ENCODE measurements around the gene SH3GL3. TPM values are rescaled to one million over a fixed set of nuclear protein-coding genes. Genes with fewer than 3 reads are reported as not detected.

SH3GL3 gene
- total and polyA plus RNA-seq, 8 donors, result 0.56 to 3.3 (median 1.4) TPM; not detected in 4

DNA sequence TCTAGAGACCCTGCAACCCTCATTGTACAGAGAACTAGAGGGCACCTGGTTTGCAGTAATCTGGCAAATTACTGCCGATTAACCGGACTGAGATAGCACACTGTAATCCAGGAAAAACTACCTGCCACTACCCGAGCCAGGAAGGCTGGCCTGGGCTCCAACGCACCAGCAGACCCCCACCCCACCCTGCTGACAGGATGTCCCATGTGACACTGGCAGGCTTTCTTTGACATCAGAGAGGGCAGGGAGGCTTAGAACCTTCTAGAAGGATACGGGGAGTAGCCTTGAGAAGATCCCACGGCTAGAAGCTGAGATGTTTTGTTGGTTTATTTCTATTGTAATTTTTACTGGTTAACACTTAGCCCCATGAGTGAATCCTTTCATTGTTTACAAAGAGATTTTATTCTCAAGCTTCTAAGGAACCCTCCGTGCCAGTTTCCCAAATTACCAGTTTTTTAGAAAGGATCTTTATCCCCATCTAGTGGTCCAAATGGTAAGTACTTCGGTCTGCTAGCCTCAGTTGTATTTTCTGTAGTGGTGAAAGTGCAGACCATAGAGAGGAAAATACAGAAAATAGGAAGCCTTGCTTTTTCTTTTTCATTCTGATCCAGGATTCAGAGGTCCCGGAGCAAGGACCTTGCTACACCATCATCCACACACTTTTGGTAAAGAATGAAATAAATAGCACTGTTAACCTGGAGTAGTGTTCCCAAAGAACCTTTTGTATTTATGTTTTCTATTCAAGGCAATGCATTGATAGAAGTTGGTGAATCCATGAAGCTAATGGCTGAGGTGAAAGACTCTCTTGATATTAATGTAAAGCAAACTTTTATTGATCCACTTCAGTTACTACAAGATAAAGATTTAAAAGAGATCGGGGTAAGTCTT, 124.9 kb downstream of the SH3GL3 start:
- Histone ChIP-seq H3K4me3 (no peak overlapping the region), H3K27me3 (peaks cover 0 to 8% (median 0%) of the 10 kb centered on the region in 3 donors), H3K9me3 (no peaks in the 10 kb centered on the region), H3K27ac (no peak overlapping the region), H3K4me1 (no peaks in the 10 kb centered on the region), H3K36me3 (no peaks in the 10 kb centered on the region)
- WGBS, 5 donors, result 50 to 57% (median 54%) methylated on average over 10 of the region's 10 CpGs
- no peak for TF ChIP-seq POLR2A (IDR thresholded peaks at IDR 0.05)
- TF ChIP-seq, protein P1, sequence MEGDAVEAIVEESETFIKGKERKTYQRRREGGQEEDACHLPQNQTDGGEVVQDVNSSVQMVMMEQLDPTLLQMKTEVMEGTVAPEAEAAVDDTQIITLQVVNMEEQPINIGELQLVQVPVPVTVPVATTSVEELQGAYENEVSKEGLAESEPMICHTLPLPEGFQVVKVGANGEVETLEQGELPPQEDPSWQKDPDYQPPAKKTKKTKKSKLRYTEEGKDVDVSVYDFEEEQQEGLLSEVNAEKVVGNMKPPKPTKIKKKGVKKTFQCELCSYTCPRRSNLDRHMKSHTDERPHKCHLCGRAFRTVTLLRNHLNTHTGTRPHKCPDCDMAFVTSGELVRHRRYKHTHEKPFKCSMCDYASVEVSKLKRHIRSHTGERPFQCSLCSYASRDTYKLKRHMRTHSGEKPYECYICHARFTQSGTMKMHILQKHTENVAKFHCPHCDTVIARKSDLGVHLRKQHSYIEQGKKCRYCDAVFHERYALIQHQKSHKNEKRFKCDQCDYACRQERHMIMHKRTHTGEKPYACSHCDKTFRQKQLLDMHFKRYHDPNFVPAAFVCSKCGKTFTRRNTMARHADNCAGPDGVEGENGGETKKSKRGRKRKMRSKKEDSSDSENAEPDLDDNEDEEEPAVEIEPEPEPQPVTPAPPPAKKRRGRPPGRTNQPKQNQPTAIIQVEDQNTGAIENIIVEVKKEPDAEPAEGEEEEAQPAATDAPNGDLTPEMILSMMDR (IDR thresholded peaks at IDR 0.05), result peak in 5 of 7 experiments; percentile 8 to 56 (median 27)
- peak in 1 of 2 donors; percentile 49 for DNase-seq
- intact Hi-C loops (cut with DNase I; ENCODE audit: low total_unique reads), result loop anchor here (10.0 kb wide), 1 partner anchor 173 kb away; no protein-coding TSS in a partner anchor

DNA sequence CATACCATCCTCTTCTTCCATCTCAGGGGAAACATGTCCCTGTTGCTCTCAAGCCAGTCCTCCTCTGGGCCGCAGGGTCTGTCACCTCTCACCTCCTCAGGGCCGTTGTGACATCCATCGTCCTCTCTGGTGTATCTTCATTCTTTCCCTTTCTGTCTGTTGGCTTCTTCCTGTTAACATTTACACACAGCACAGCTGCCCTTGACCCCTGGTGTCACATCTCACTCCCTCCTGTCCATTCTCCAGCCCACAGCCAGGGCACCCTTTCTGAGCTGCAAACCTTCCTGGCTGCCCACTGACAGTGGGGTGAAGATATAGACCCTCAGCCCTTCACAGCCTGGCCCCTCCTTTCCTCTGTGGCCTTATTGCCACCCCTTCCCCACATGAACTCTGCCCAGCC, 127.2 kb downstream of the SH3GL3 start:
- TF ChIP-seq EP300 (IDR thresholded peaks at IDR 0.05) (no peak), POLR2AphosphoS5 (IDR thresholded peaks at IDR 0.05) (no peak), POLR2A (IDR thresholded peaks at IDR 0.05) (no peak)
- TF ChIP-seq, protein P1 (IDR thresholded peaks at IDR 0.05), result no peak
- 65 to 84% (median 71%) methylated on average over 3 of the region's 3 CpGs for WGBS, 5 donors
- intact Hi-C loops (cut with DNase I; ENCODE audit: low total_unique reads), result loop anchor here (10.0 kb wide), 1 partner anchor 170 kb away; no protein-coding TSS in a partner anchor

DNA sequence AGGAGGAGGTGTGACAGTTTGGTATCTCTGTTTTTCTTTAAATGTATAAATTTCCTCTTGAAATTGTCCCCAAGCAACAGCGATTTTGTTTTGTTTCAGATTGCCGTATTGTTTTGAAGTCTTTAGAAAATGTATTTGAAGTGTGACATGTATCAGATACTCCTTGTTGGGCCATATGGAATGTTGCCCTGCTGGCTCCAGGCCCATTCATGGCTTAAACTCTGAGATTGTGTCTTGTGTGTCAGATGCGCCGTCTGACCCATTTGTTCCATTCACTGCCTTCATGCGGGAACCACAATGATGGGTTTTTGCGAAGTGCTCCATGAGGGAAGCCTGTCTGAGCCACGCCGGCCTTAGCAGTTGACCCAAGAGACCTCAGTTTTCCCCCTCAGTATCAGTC, 131.6 kb downstream of the SH3GL3 start:
- Histone ChIP-seq H3K4me3 (no peak overlapping the region), H3K36me3 (no peaks in the 10 kb centered on the region), H3K4me1 (no peaks in the 10 kb centered on the region), H3K9me3 (no peaks in the 10 kb centered on the region), H3K27me3 (peaks cover 0 to 5% (median 0%) of the 10 kb centered on the region in 3 donors), H3K27ac (no peak overlapping the region)
- intact Hi-C loops (cut with DNase I; ENCODE audit: low total_unique reads), result loop anchor here (10.0 kb wide), 1 partner anchor 166 kb away; no protein-coding TSS in a partner anchor
- WGBS, 5 donors, result 93 to 99% (median 93%) methylated on average over 8 of the region's 8 CpGs
- no peak for DNase-seq
- TF ChIP-seq POLR2AphosphoS5 (IDR thresholded peaks at IDR 0.05) (no peak), EP300 (IDR thresholded peaks at IDR 0.05) (no peak), POLR2A (IDR thresholded peaks at IDR 0.05) (no peak)
- TF ChIP-seq, protein P1 (IDR thresholded peaks at IDR 0.05), result no peak

More for the DNA sequence above, 127.2 kb downstream of the SH3GL3 start:
- Histone ChIP-seq H3K4me1 (no peaks in the 10 kb centered on the region), H3K9me3 (no peaks in the 10 kb centered on the region), H3K27ac (no peak overlapping the region), H3K4me3 (no peak overlapping the region), H3K36me3 (no peaks in the 10 kb centered on the region), H3K27me3 (peaks cover 0 to 8% (median 0%) of the 10 kb centered on the region in 3 donors)
- DNase-seq, result no peak

DNA sequence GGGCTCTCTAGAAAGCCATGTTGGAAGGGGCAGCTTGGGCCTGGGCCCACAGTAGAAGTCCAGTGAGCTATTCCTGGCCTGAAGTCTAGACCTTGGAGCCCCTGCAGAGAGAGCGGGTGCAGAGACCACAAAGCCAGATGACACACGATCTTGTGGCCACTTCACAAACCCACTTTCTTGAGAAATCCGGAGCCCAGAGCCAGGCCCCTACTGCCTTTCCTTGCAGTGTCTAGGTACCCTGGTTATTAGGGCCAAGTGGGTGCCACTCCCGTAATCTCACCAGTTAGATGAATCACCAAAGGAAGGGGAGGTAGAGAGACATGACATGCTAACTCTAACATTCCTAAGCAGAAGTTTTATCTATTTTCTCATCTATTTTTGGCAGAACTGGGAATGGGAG, 134.2 kb downstream of the SH3GL3 start:
- no peak for DNase-seq
- H3K4me1 ChIP-seq, result no peaks in the 10 kb centered on the region
- H3K27ac ChIP-seq, result no peak overlapping the region
- H3K27me3 ChIP-seq, result no peaks in the 10 kb centered on the region
- H3K36me3 ChIP-seq, result no peaks in the 10 kb centered on the region
- intact Hi-C loops (cut with DNase I; ENCODE audit: low total_unique reads), result no loop called here
- H3K4me3 ChIP-seq, result no peak overlapping the region
- 83 to 96% (median 93%) methylated on average over 4 of the region's 4 CpGs for WGBS, 5 donors
- TF ChIP-seq, protein P1 (IDR thresholded peaks at IDR 0.05), result no peak
- no peak for TF ChIP-seq POLR2A (IDR thresholded peaks at IDR 0.05)
- no peak for TF ChIP-seq EP300 (IDR thresholded peaks at IDR 0.05)
- TF ChIP-seq POLR2AphosphoS5 (IDR thresholded peaks at IDR 0.05), result no peak
- no peaks in the 10 kb centered on the region for H3K9me3 ChIP-seq
